ENCODE results near the gene MAP2K6. TPM values are rescaled to one million over a fixed set of nuclear protein-coding genes. Genes with fewer than 3 reads are reported as not detected.

The MAP2K6 gene
- total and polyA plus RNA-seq, 2 of the 8 experiments (the other 6 are each of a cell fraction or from before 2014, with no cell fraction given) = 11.0 to 44.1 TPM

- no peak overlapping the region for H2BK12ac ChIP-seq (ENCODE audit: low read depth, low read length)
- DNase-seq (ENCODE audit: low read depth in 1 of 2, low spot score in 2 of 2) (no peak), FAIRE-seq (no peak)
- no peak overlapping the region for H3K4ac ChIP-seq (replicated peaks; ENCODE audit: insufficient read length, low read depth, low read length)
- H3K23me2 ChIP-seq (ENCODE audit: low read depth, low read length) = no peaks in the 10 kb centered on the region
- no peaks in the 10 kb centered on the region for H3K9me3 ChIP-seq (ENCODE audit: insufficient read depth in 2 of 2, low read depth in 1 of 2, low read length in 1 of 2)
- TF ChIP-seq PHF8 (conservative IDR thresholded peaks at IDR 0.05; ENCODE audit: low read depth, low read length) = no peak
- TF ChIP-seq, protein P1, sequence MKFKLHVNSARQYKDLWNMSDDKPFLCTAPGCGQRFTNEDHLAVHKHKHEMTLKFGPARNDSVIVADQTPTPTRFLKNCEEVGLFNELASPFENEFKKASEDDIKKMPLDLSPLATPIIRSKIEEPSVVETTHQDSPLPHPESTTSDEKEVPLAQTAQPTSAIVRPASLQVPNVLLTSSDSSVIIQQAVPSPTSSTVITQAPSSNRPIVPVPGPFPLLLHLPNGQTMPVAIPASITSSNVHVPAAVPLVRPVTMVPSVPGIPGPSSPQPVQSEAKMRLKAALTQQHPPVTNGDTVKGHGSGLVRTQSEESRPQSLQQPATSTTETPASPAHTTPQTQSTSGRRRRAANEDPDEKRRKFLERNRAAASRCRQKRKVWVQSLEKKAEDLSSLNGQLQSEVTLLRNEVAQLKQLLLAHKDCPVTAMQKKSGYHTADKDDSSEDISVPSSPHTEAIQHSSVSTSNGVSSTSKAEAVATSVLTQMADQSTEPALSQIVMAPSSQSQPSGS (IDR thresholded peaks at IDR 0.05; ENCODE audit: low read length) = no peak
- H3K36me3 ChIP-seq (ENCODE audit: control insufficient read depth in 2 of 4, insufficient read depth in 4 of 4, low read length in 3 of 4) = peaks cover 0 to 7% (median 3%) of the 10 kb centered on the region in 4 experiments; a peak in 4 of 8 replicates
- POLR2A ChIA-PET (ENCODE audit: partially characterized antibody) = interaction anchor here (0.9 kb wide), 1 partner anchor 8 kb away, joined by 3 read pairs; no protein-coding TSS in a partner anchor
- no peaks in the 10 kb centered on the region for H3K79me2 ChIP-seq (ENCODE audit: control insufficient read depth in 1 of 2, insufficient read depth in 2 of 2, low read length in 2 of 2)
- no peak overlapping the region for H3K14ac ChIP-seq (ENCODE audit: insufficient read length)
- H3K23ac ChIP-seq (ENCODE audit: insufficient read length) = no peak overlapping the region
- no peak overlapping the region for H3K56ac ChIP-seq (replicated peaks; ENCODE audit: insufficient read length, low read depth, low read length)
- H3K27ac ChIP-seq (ENCODE audit: low read depth, low read length) = no peak overlapping the region
- H3K9ac ChIP-seq (replicated peaks in 1 of 4; ENCODE audit: extremely low read depth in 1 of 4, low read depth in 3 of 4, low read length in 3 of 4) = no peak overlapping the region
- H2BK20ac ChIP-seq (ENCODE audit: low read length) = no peak overlapping the region
- CTCF ChIA-PET (ENCODE audit: partially characterized antibody) = interaction anchor here (0.8 to 2.5 kb wide), 3 partner anchors 13 to 128 kb away, joined by 3 to 7 read pairs (median 3); no protein-coding TSS in a partner anchor
- no peak overlapping the region for H4K5ac ChIP-seq (ENCODE audit: insufficient read length, low read depth, low read length)
- H3K79me1 ChIP-seq (ENCODE audit: low read depth, low read length) = no peaks in the 10 kb centered on the region
- no peak overlapping the region for H2AK5ac ChIP-seq (ENCODE audit: low read depth, low read length)
- no peak overlapping the region for H2BK5ac ChIP-seq (ENCODE audit: low read depth, low read length)
- no peaks in the 10 kb centered on the region for H3K27me3 ChIP-seq (replicated peaks in 1 of 4; ENCODE audit: control insufficient read depth in 3 of 4, extremely low read depth in 1 of 4, insufficient read depth in 3 of 4, low read length in 3 of 4)
- H4K20me1 ChIP-seq (replicated peaks in 1 of 2; ENCODE audit: control insufficient read depth in 1 of 2, insufficient read depth in 2 of 2, low read length in 2 of 2) = no peaks in the 10 kb centered on the region
- no peak overlapping the region for H2AFZ ChIP-seq (ENCODE audit: low read length)
- no peak overlapping the region for H4K91ac ChIP-seq (replicated peaks; ENCODE audit: insufficient read length, low read length)
- no peak overlapping the region for H3K4me3 ChIP-seq (ENCODE audit: extremely low read depth in 1 of 4, insufficient read depth in 2 of 4, low read depth in 3 of 4, low read length in 4 of 4)
- H2BK15ac ChIP-seq (ENCODE audit: low read length) = no peak overlapping the region
- no peak overlapping the region for H4K8ac ChIP-seq (ENCODE audit: extremely low read depth, insufficient read depth, low read length)
- 94% methylated on average over 4 of the region's 4 CpGs; no CpG with 5 or more reads in 1 of the 2 experiments for WGBS, 2 experiments (ENCODE audit: extremely low coverage in 1 of 2, insufficient coverage in 1 of 2, insufficient read length in 1 of 2, insufficient replicate concordance in 2 of 2, low coverage in 1 of 2, low lambda C conversion rate in 2 of 2, missing lambda C conversion rate in 1 of 2)
- no peaks in the 10 kb centered on the region for H3K4me1 ChIP-seq (replicated peaks in 1 of 4; ENCODE audit: control insufficient read depth in 3 of 4, insufficient read depth in 4 of 4, low read length in 3 of 4)
- H3K4me2 ChIP-seq (ENCODE audit: insufficient read depth in 1 of 2, low read depth in 2 of 2, low read length in 2 of 2) = no peak overlapping the region
- no peak overlapping the region for H3K18ac ChIP-seq (ENCODE audit: extremely low read depth, low read length)
- no peak overlapping the region for H2BK120ac ChIP-seq (replicated peaks; ENCODE audit: low read depth, low read length)
Measured at GRCh38 chr17:69539781-69540319, 125.4 kb downstream of the MAP2K6 start.

Data from H1 (cell line).